SK-N-MC (cell line): ENCODE results near the gene CSRP1.

Experiments used
- EZH2 ChIP-seq: fragments of 200-600 bp; sonication (generic); IDR thresholded peaks from one replicate; pipeline ENCODE4 v1.6.1; 2017; ENCODE audit warnings: antibody characterized with exemption
- POLR2AphosphoS5 ChIP-seq: IDR thresholded peaks from 2 replicates; pipeline ENCODE4 v1.6.1; 2012; ENCODE audit warnings: mild to moderate bottlenecking, low read depth, low read length, borderline replicate concordance

GRCh38 chr1:201436393-201436792 is 70.5 kb downstream of the CSRP1 start:
- TF ChIP-seq EZH2: no peak
- no peak for TF ChIP-seq POLR2AphosphoS5
